K562 (cell line): ENCODE data around the gene MBD3. TPM values are rescaled to one million over a fixed set of nuclear protein-coding genes. Genes with fewer than 3 reads are reported as not detected.

Experiments used
- GATA2 ChIP-seq: sonication (generic); formaldehyde crosslinking; IDR thresholded peaks from 2 replicates; pipeline ENCODE4 v1.4.0; 2020; ENCODE audit warnings: mild to moderate bottlenecking, missing genetic modification reagents
- KHSRP ChIP-seq: fragments of 450-650 bp; IDR thresholded peaks from 2 replicates; pipeline ENCODE4 v1.6.1; 2017
- LCOR ChIP-seq: sonication (generic); formaldehyde crosslinking; IDR thresholded peaks from 2 replicates; pipeline ENCODE4 v1.8.0; 2022; ENCODE audit warnings: mild to moderate bottlenecking, missing genetic modification reagents
- MCM3 ChIP-seq: fragments of 450-650 bp; IDR thresholded peaks from 2 replicates; pipeline ENCODE4 v1.6.1; 2016
- MCM7 ChIP-seq, 2 experiments: fragments of 450-650 bp; IDR thresholded peaks; 2 replicates each; pipeline ENCODE4 v1.6.1; 2016 to 2018
- MTF1 ChIP-seq: fragments of 250-450 bp; sonication (Bioruptor Pico); IDR thresholded peaks from 2 replicates; pipeline ENCODE4 v1.9.0; 2021; ENCODE audit warnings: moderate library complexity, mild to moderate bottlenecking, inconsistent platforms, borderline replicate concordance
- NKRF ChIP-seq: fragments of 450-650 bp; IDR thresholded peaks from 2 replicates; pipeline ENCODE4 v1.6.1; 2016; ENCODE audit warnings: borderline replicate concordance
- TRIM28 ChIP-seq: fragments of 450-650 bp; IDR thresholded peaks from 2 replicates; pipeline ENCODE4 v1.6.1; 2017
- ZBTB1 ChIP-seq: sonication (generic); formaldehyde crosslinking; IDR thresholded peaks from 2 replicates; pipeline ENCODE4 v1.8.1; 2023; ENCODE audit warnings: missing genetic modification reagents, low read depth, mild to moderate bottlenecking, borderline replicate concordance
- ZBTB26 ChIP-seq: fragments of 450-650 bp; formaldehyde crosslinking; IDR thresholded peaks from 2 replicates; pipeline ENCODE4 v1.4.0; 2022; ENCODE audit warnings: missing genetic modification characterization
- ZNF175 ChIP-seq: fragments of 200-800 bp; sonication (Bioruptor generic); IDR thresholded peaks from 2 replicates; pipeline ENCODE4 v1.6.1; 2016; ENCODE audit warnings: low read depth, mild to moderate bottlenecking, missing genetic modification characterization, missing compliant biosample characterization
- polyA plus RNA-seq, 8 experiments: library from polyadenylated mRNA; depleted of rRNA in 4 of 8; stranded (reverse) in 5 of 8; unstranded in 3 of 8; fragments of >200 nt; fragmentation: Nextera tagmentation in 2 of 8; fragmentation: Illumina TruSeq in 1 of 8; extraction: Ambion mirVana in 2 of 8; extraction: Trizol in 1 of 8; gene quantifications; 2 replicates each; pipeline versions ENCODE4 v1.2.1 to v1.2.3, GENCODE V29; 2011 to 2014; ENCODE audit warnings: inconsistent platforms in 1 of 8, missing spikeins in 1 of 8
- total RNA-seq, 7 experiments: library from RNA; depleted of rRNA in 6 of 7; stranded (reverse); fragments of >200 nt in 6 of 7; fragmentation: Illumina TruSeq in 2 of 7; extraction: Trizol in 2 of 7; gene quantifications; 2 replicates each; pipeline versions ENCODE4 v1.2.1 to v1.2.3, GENCODE V29; 2011 to 2021; ENCODE audit warnings: low replicate concordance in 1 of 7
- TF ChIP-seq, protein P1 (sequence below), 2 experiments: fragments of 450-650 bp in 1 of 2; sonication (generic) in 1 of 2; formaldehyde crosslinking; conservative IDR thresholded peaks; 2 replicates each; pipeline versions ENCODE4 v1.4.0 to v1.8.1; 2020 to 2022; ENCODE audit warnings: mild to moderate bottlenecking in 1 of 2, missing genetic modification reagents in 1 of 2
- TF ChIP-seq, protein P2 (sequence below), 2 experiments: fragments of 450-650 bp; conservative IDR thresholded peaks; 2 replicates each; pipeline ENCODE4 v1.6.1; 2017; ENCODE audit warnings: mild to moderate bottlenecking in 2 of 2, moderate library complexity in 2 of 2
- TF ChIP-seq, protein P3 (sequence below): sonication (generic); formaldehyde crosslinking; IDR thresholded peaks from 2 replicates; pipeline ENCODE4 v1.8.0; 2022; ENCODE audit warnings: mild to moderate bottlenecking, missing genetic modification reagents
- TF ChIP-seq, protein P4 (sequence below): sonication (generic); formaldehyde crosslinking; IDR thresholded peaks from 2 replicates; pipeline ENCODE4 v1.8.0; 2022; ENCODE audit warnings: mild to moderate bottlenecking, missing genetic modification reagents
- TF ChIP-seq, protein P5 (sequence below): fragments of 450-650 bp; formaldehyde crosslinking; IDR thresholded peaks from 2 replicates; pipeline ENCODE4 v1.4.0; 2022; ENCODE audit warnings: mild to moderate bottlenecking, moderate library complexity

Gene MBD3
- total and polyA plus RNA-seq, 9 of the 15 experiments (the other 6 are each of a cell fraction or from before 2014, with no cell fraction given): 0.24 to 137 (median 30.9) TPM

- TF ChIP-seq, protein P1, sequence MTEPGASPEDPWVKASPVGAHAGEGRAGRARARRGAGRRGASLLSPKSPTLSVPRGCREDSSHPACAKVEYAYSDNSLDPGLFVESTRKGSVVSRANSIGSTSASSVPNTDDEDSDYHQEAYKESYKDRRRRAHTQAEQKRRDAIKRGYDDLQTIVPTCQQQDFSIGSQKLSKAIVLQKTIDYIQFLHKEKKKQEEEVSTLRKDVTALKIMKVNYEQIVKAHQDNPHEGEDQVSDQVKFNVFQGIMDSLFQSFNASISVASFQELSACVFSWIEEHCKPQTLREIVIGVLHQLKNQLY (CRISPR knock-in tag; conservative IDR thresholded peaks at IDR 0.05): no peak
- TF ChIP-seq, protein P2, sequence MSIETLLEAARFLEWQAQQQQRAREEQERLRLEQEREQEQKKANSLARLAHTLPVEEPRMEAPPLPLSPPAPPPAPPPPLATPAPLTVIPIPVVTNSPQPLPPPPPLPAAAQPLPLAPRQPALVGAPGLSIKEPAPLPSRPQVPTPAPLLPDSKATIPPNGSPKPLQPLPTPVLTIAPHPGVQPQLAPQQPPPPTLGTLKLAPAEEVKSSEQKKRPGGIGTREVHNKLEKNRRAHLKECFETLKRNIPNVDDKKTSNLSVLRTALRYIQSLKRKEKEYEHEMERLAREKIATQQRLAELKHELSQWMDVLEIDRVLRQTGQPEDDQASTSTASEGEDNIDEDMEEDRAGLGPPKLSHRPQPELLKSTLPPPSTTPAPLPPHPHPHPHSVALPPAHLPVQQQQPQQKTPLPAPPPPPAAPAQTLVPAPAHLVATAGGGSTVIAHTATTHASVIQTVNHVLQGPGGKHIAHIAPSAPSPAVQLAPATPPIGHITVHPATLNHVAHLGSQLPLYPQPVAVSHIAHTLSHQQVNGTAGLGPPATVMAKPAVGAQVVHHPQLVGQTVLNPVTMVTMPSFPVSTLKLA (conservative IDR thresholded peaks at IDR 0.05): no peak
- TF ChIP-seq TRIM28 (no peak), NKRF (no peak), MTF1 (CRISPR knock-in tag) (no peak), ZNF175 (no peak), MCM3 (no peak), ZBTB26 (CRISPR knock-in tag) (no peak), GATA2 (CRISPR knock-in tag) (no peak), ZBTB1 (CRISPR knock-in tag) (no peak), MCM7 (IDR thresholded peaks at IDR 0.05) (no peak), LCOR (no peak), KHSRP (no peak)
- TF ChIP-seq, protein P3, sequence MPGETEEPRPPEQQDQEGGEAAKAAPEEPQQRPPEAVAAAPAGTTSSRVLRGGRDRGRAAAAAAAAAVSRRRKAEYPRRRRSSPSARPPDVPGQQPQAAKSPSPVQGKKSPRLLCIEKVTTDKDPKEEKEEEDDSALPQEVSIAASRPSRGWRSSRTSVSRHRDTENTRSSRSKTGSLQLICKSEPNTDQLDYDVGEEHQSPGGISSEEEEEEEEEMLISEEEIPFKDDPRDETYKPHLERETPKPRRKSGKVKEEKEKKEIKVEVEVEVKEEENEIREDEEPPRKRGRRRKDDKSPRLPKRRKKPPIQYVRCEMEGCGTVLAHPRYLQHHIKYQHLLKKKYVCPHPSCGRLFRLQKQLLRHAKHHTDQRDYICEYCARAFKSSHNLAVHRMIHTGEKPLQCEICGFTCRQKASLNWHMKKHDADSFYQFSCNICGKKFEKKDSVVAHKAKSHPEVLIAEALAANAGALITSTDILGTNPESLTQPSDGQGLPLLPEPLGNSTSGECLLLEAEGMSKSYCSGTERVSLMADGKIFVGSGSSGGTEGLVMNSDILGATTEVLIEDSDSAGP (CRISPR knock-in tag): no peak
- TF ChIP-seq, protein P4, sequence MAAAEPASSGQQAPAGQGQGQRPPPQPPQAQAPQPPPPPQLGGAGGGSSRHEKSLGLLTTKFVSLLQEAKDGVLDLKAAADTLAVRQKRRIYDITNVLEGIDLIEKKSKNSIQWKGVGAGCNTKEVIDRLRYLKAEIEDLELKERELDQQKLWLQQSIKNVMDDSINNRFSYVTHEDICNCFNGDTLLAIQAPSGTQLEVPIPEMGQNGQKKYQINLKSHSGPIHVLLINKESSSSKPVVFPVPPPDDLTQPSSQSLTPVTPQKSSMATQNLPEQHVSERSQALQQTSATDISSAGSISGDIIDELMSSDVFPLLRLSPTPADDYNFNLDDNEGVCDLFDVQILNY: no peak
- TF ChIP-seq, protein P5, sequence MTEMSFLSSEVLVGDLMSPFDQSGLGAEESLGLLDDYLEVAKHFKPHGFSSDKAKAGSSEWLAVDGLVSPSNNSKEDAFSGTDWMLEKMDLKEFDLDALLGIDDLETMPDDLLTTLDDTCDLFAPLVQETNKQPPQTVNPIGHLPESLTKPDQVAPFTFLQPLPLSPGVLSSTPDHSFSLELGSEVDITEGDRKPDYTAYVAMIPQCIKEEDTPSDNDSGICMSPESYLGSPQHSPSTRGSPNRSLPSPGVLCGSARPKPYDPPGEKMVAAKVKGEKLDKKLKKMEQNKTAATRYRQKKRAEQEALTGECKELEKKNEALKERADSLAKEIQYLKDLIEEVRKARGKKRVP: no peak
Measured at GRCh38 chr19:1567116-1567847, 25.4 kb downstream of the MBD3 start (continued).
